A673 (cell line): ENCODE results near the gene GIPC2.

Experiments
- CTCF ChIP-seq: fragments of 300-800, 200-600 bp; sonication (generic); conservative IDR thresholded peaks from 2 replicates; pipeline ENCODE4 v1.5.1; 2017; ENCODE audit warnings: low read depth, mild to moderate bottlenecking, antibody characterized with exemption, low read length, moderate library complexity, mixed read lengths
- EZH2 ChIP-seq: fragments of 200-600 bp; sonication (generic); IDR thresholded peaks from 2 replicates; pipeline ENCODE4 v1.6.1; 2017; ENCODE audit warnings: borderline replicate concordance, low read depth, mild to moderate bottlenecking, mixed read lengths, antibody characterized with exemption, low read length; ENCODE audit not compliant: poor library complexity, severe bottlenecking

GRCh38 chr1:78004719-78005447 is 40.9 kb upstream of the GIPC2 start, which contains the start of gene DNAJB4:
- no peak for TF ChIP-seq CTCF
- no peak for TF ChIP-seq EZH2
